HepG2 (cell line): ENCODE measurements around the gene MME. TPM values are rescaled to one million over a fixed set of nuclear protein-coding genes. Genes with fewer than 3 reads are reported as not detected.

ENCODE experiments used
- ATAC-seq: fragments of 200-7000 bp; cut with Tn5 transposase; 3 replicates; pipeline ENCODE4 v1.9.1; 2020; ENCODE audit warnings: mild to moderate bottlenecking, moderate library complexity
- BruUV-seq: library from RNA; stranded (reverse); fragments of 400-500 nt; replicated peaks from 2 replicates; lab custom pipeline; 2021; lab: Mats Ljungman, UMichigan
- CTCF ChIA-PET: fragments of 300-600 bp; formaldehyde crosslinking; extraction: SDS; loops from one replicate; lab custom pipeline; 2021; ENCODE audit warnings: low total read pairs, inconsistent platforms, low intra/inter-chr PET ratio; lab: Yijun Ruan, JAX
- POLR2A ChIA-PET: fragments of 350-600 bp; sonication (Branson Sonifier 250); formaldehyde crosslinking; loops from one replicate; lab custom pipeline; 2020; ENCODE audit warnings: antibody characterized with exemption, inconsistent platforms; lab: Yijun Ruan, JAX
- DNase-seq: peaks from one replicate; pipeline ENCODE4 v3.0.0-alpha.2; 2015; ENCODE audit warnings: low spot score
- FAIRE-seq: peaks from 3 replicates; lab custom pipeline; 2011; peaks lifted over from hg19 to GRCh38; lab: Jason Lieb, UNC
- H2AFZ ChIP-seq: one replicate; pipeline ENCODE4 v1.6.1; 2011; ENCODE audit warnings: low read length, inconsistent platforms
- H3K27ac ChIP-seq: fragments of 300-600 bp; 3 replicates; pipeline ENCODE4 v1.8.0; 2011; ENCODE audit warnings: mixed run types, mild to moderate bottlenecking, mixed read lengths, low read length, inconsistent platforms; ENCODE audit not compliant: insufficient read depth; ENCODE audit errors: extremely low read length
- H3K27me3 ChIP-seq, 2 experiments: fragments of 200-600 bp in 1 of 2; 2 replicates in 1 of 2; 3 replicates in 1 of 2; pipeline versions ENCODE4 v1.6.0 to v1.8.0; 2011; ENCODE audit warnings: low read length in 2 of 2, mild to moderate bottlenecking in 2 of 2, moderate library complexity in 2 of 2, inconsistent platforms in 1 of 2; ENCODE audit not compliant: insufficient read depth in 2 of 2, control insufficient read depth in 1 of 2
- H3K36me3 ChIP-seq, 2 experiments: fragments of 200-600 bp in 1 of 2; replicated peaks in 1 of 2; 2 replicates in 1 of 2; 3 replicates in 1 of 2; pipeline versions ENCODE4 v1.5.1 to v1.8.0; 2011; ENCODE audit warnings: low read length in 2 of 2, inconsistent platforms in 1 of 2; ENCODE audit not compliant: insufficient read depth in 2 of 2, control insufficient read depth in 1 of 2
- H3K4me1 ChIP-seq: 2 replicates; pipeline ENCODE4 v1.5.1; 2012; ENCODE audit warnings: low read length, inconsistent platforms; ENCODE audit not compliant: insufficient read depth
- H3K4me2 ChIP-seq: 2 replicates; pipeline ENCODE4 v1.6.0; 2011; ENCODE audit warnings: low read depth, low read length, inconsistent platforms
- H3K4me3 ChIP-seq, 3 experiments: fragments of 200-600 bp in 1 of 3; sonication (generic), shearing (Covaris generic) in 1 of 3; replicated peaks in 1 of 3; 2 replicates each; pipeline ENCODE4 v1.5.1; 2011 to 2016; ENCODE audit warnings: low read length in 3 of 3, inconsistent platforms in 2 of 3, low read depth in 2 of 3, mild to moderate bottlenecking in 2 of 3, control low read depth in 1 of 3, mixed read lengths in 1 of 3; ENCODE audit not compliant: insufficient read depth in 1 of 3
- H3K79me2 ChIP-seq: one replicate; pipeline ENCODE4 v1.6.1; 2011; ENCODE audit warnings: low read length, inconsistent platforms; ENCODE audit not compliant: insufficient read depth
- H3K9ac ChIP-seq: 2 replicates; pipeline ENCODE4 v1.6.0; 2011; ENCODE audit warnings: mild to moderate bottlenecking, low read depth, low read length, inconsistent platforms; ENCODE audit not compliant: insufficient read depth
- H3K9me3 ChIP-seq: 2 replicates; pipeline ENCODE4 v1.5.1; 2012; ENCODE audit warnings: mild to moderate bottlenecking, low read length
- H4K20me1 ChIP-seq: 2 replicates; pipeline ENCODE4 v1.6.0; 2011; ENCODE audit warnings: inconsistent platforms, mild to moderate bottlenecking, low read length, moderate library complexity; ENCODE audit not compliant: insufficient read depth
- CEBPB ChIP-seq: IDR thresholded peaks from 2 replicates; pipeline ENCODE4 v1.6.1; 2011; ENCODE audit warnings: low read depth, low read length, improper control_type of control experiment, borderline replicate concordance
- HOXA7 ChIP-seq: sonication (generic); formaldehyde crosslinking; IDR thresholded peaks from 2 replicates; pipeline ENCODE4 v1.8.1; 2022; ENCODE audit warnings: mild to moderate bottlenecking, missing genetic modification reagents, moderate library complexity
- KLF6 ChIP-seq: IDR thresholded peaks from 2 replicates; pipeline ENCODE4 v1.8.0; 2016; ENCODE audit warnings: missing biosample characterization, missing genetic modification reagents
- MZF1 ChIP-seq: sonication (generic); formaldehyde crosslinking; IDR thresholded peaks from 2 replicates; pipeline ENCODE4 v1.8.1; 2023; ENCODE audit warnings: mild to moderate bottlenecking, missing genetic modification reagents, borderline replicate concordance
- NFE2 ChIP-seq: sonication (generic); formaldehyde crosslinking; IDR thresholded peaks from 2 replicates; pipeline ENCODE4 v1.4.0; 2020; ENCODE audit warnings: missing genetic modification reagents
- PHF20 ChIP-seq: sonication (generic); formaldehyde crosslinking; IDR thresholded peaks from 2 replicates; pipeline ENCODE4 v1.5.0; 2020; ENCODE audit warnings: mild to moderate bottlenecking, missing genetic modification reagents
- PTBP1 ChIP-seq: fragments of 200-400 bp; formaldehyde crosslinking; IDR thresholded peaks from 2 replicates; pipeline ENCODE4 v1.6.1; 2018; ENCODE audit warnings: low read length, low read depth; ENCODE audit not compliant: poor library complexity, severe bottlenecking
- ZFP41 ChIP-seq: sonication (generic); formaldehyde crosslinking; IDR thresholded peaks from 2 replicates; pipeline ENCODE4 v1.4.0; 2020; ENCODE audit warnings: mild to moderate bottlenecking, missing genetic modification reagents, borderline replicate concordance
- ZFP82 ChIP-seq: sonication (generic); formaldehyde crosslinking; IDR thresholded peaks from 2 replicates; pipeline ENCODE4 v1.5.1; 2020; ENCODE audit warnings: mild to moderate bottlenecking, missing genetic modification reagents, borderline replicate concordance
- ZNF441 ChIP-seq: sonication (generic); formaldehyde crosslinking; IDR thresholded peaks from 2 replicates; pipeline ENCODE4 v1.7.0; 2021; ENCODE audit warnings: missing genetic modification reagents, borderline replicate concordance
- ZNF772 ChIP-seq: sonication (generic); formaldehyde crosslinking; IDR thresholded peaks from 2 replicates; pipeline ENCODE4 v1.5.0; 2020; ENCODE audit warnings: mild to moderate bottlenecking, missing genetic modification reagents
- ZNF841 ChIP-seq: sonication (generic); formaldehyde crosslinking; IDR thresholded peaks from 2 replicates; pipeline ENCODE4 v1.8.1; 2023; ENCODE audit warnings: missing genetic modification reagents, borderline replicate concordance
- ZSCAN21 ChIP-seq: sonication (generic); formaldehyde crosslinking; IDR thresholded peaks from 2 replicates; pipeline ENCODE4 v1.8.0; 2022; ENCODE audit warnings: mild to moderate bottlenecking, missing genetic modification reagents, moderate library complexity, borderline replicate concordance
- WGBS: methylation state at CpG from one replicate; pipeline ENCODE4 v1.1.6; 2017; ENCODE audit warnings: low lambda C conversion rate; 5-methylcytosine and 5-hydroxymethylcytosine counted together
- in situ Hi-C: cut with HindIII; loops from 2 replicates; pipeline ENCODE4 v1.10.0; 2017; ENCODE audit warnings: low pct_unique_long_range_greater_than_20kb; ENCODE audit not compliant: extremely low pct_ligation_motif_present
- intact Hi-C: fragments of 100-400 bp; cut with micrococcal nuclease; formaldehyde crosslinking; loops from one replicate; pipeline ENCODE4 v1.10.0; 2022; ENCODE audit not compliant: unreplicated experiment
- polyA plus RNA-seq, 8 experiments: library from polyadenylated mRNA; depleted of rRNA in 3 of 8; stranded (reverse) in 7 of 8; unstranded in 1 of 8; fragments of >200 nt; fragmentation: Illumina TruSeq in 4 of 8; extraction: Trizol in 4 of 8; gene quantifications; 2 replicates each; pipeline versions ENCODE4 v1.2.1 to v1.2.3, GENCODE V29; 2011 to 2016; ENCODE audit warnings: low read depth in 4 of 8, missing spikeins in 1 of 8, mixed read lengths in 1 of 8; ENCODE audit not compliant: insufficient read depth in 1 of 8
- total RNA-seq, 5 experiments: library from RNA; depleted of rRNA; stranded (reverse); fragments of >200 nt; fragmentation: Illumina TruSeq; extraction: Trizol; gene quantifications; 2 replicates each; pipeline ENCODE4 v1.2.3, GENCODE V29; 2016; ENCODE audit warnings: low read depth in 1 of 5
- TF ChIP-seq, protein P1 (sequence below): sonication (generic); formaldehyde crosslinking; IDR thresholded peaks from 2 replicates; pipeline ENCODE4 v1.8.0; 2022; ENCODE audit warnings: mild to moderate bottlenecking, missing genetic modification reagents, borderline replicate concordance
- TF ChIP-seq, protein P2 (sequence below): sonication (generic); formaldehyde crosslinking; conservative IDR thresholded peaks from 2 replicates; pipeline ENCODE4 v1.8.0; 2022; ENCODE audit warnings: low read depth, missing genetic modification reagents
- TF ChIP-seq, protein P3 (sequence below): sonication (generic); formaldehyde crosslinking; IDR thresholded peaks from 2 replicates; pipeline ENCODE4 v1.4.0; 2020; ENCODE audit warnings: mild to moderate bottlenecking, missing genetic modification reagents, borderline replicate concordance
- TF ChIP-seq, protein P4 (sequence below): sonication (generic); formaldehyde crosslinking; IDR thresholded peaks from 2 replicates; pipeline ENCODE4 v1.4.0; 2020; ENCODE audit warnings: missing genetic modification reagents; ENCODE audit errors: not compliant biosample characterization

MME gene
- total and polyA plus RNA-seq, 2 of the 13 experiments (the other 11 are each of a cell fraction or from before 2014, with no cell fraction given): not detected

DNA sequence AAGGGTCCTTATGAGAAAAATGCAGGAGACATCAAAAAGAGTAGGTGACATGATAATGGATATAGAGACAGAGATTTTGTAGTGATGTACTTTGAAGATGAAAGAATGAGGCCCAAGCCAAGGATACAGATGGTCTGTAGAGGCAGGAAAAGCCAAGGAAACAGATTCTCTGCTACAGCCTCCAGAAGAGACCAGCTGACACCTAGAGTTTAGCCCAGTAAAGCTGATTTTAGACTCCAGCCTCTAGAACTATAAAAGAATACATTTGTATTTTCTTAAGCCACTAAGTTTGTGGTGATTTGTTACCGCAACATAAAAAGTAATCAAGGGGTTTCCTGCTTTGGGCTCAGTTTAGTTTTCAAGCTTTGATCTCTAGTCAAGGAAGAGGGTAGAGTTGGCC is 148.6 kb downstream of the MME start:
- no peak for ATAC-seq
- POLR2A ChIA-PET: no interaction called here
- TF ChIP-seq HOXA7 (no peak), NFE2 (CRISPR knock-in tag) (no peak), ZNF441 (CRISPR knock-in tag) (no peak), ZSCAN21 (no peak), PTBP1 (no peak), CEBPB (no peak), ZFP41 (CRISPR knock-in tag) (no peak), ZNF772 (no peak), KLF6 (no peak), MZF1 (CRISPR knock-in tag) (no peak), ZFP82 (CRISPR knock-in tag) (no peak), ZNF841 (CRISPR knock-in tag) (no peak), PHF20 (CRISPR knock-in tag) (no peak)
- TF ChIP-seq, protein P1, sequence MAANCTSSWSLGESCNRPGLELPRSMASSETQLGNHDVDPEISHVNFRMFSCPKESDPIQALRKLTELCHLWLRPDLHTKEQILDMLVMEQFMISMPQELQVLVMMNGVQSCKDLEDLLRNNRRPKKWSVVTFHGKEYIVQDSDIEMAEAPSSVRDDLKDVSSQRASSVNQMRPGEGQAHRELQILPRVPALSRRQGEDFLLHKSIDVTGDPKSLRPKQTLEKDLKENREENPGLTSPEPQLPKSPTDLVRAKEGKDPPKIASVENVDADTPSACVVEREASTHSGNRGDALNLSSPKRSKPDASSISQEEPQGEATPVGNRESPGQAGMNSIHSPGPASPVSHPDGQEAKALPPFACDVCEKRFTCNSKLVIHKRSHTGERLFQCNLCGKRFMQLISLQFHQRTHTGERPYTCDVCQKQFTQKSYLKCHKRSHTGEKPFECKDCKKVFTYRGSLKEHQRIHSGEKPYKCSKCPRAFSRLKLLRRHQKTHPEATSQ: no peak
- TF ChIP-seq, protein P2, sequence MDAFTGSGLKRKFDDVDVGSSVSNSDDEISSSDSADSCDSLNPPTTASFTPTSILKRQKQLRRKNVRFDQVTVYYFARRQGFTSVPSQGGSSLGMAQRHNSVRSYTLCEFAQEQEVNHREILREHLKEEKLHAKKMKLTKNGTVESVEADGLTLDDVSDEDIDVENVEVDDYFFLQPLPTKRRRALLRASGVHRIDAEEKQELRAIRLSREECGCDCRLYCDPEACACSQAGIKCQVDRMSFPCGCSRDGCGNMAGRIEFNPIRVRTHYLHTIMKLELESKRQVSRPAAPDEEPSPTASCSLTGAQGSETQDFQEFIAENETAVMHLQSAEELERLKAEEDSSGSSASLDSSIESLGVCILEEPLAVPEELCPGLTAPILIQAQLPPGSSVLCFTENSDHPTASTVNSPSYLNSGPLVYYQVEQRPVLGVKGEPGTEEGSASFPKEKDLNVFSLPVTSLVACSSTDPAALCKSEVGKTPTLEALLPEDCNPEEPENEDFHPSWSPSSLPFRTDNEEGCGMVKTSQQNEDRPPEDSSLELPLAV: no peak
- TF ChIP-seq, protein P3, sequence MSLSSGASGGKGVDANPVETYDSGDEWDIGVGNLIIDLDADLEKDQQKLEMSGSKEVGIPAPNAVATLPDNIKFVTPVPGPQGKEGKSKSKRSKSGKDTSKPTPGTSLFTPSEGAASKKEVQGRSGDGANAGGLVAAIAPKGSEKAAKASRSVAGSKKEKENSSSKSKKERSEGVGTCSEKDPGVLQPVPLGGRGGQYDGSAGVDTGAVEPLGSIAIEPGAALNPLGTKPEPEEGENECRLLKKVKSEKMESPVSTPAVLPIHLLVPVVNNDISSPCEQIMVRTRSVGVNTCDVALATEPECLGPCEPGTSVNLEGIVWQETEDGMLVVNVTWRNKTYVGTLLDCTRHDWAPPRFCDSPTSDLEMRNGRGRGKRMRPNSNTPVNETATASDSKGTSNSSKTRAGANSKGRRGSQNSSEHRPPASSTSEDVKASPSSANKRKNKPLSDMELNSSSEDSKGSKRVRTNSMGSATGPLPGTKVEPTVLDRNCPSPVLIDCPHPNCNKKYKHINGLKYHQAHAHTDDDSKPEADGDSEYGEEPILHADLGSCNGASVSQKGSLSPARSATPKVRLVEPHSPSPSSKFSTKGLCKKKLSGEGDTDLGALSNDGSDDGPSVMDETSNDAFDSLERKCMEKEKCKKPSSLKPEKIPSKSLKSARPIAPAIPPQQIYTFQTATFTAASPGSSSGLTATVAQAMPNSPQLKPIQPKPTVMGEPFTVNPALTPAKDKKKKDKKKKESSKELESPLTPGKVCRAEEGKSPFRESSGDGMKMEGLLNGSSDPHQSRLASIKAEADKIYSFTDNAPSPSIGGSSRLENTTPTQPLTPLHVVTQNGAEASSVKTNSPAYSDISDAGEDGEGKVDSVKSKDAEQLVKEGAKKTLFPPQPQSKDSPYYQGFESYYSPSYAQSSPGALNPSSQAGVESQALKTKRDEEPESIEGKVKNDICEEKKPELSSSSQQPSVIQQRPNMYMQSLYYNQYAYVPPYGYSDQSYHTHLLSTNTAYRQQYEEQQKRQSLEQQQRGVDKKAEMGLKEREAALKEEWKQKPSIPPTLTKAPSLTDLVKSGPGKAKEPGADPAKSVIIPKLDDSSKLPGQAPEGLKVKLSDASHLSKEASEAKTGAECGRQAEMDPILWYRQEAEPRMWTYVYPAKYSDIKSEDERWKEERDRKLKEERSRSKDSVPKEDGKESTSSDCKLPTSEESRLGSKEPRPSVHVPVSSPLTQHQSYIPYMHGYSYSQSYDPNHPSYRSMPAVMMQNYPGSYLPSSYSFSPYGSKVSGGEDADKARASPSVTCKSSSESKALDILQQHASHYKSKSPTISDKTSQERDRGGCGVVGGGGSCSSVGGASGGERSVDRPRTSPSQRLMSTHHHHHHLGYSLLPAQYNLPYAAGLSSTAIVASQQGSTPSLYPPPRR (CRISPR knock-in tag): no peak
- TF ChIP-seq, protein P4, sequence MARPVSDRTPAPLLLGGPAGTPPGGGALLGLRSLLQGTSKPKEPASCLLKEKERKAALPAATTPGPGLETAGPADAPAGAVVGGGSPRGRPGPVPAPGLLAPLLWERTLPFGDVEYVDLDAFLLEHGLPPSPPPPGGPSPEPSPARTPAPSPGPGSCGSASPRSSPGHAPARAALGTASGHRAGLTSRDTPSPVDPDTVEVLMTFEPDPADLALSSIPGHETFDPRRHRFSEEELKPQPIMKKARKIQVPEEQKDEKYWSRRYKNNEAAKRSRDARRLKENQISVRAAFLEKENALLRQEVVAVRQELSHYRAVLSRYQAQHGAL: no peak

More for the DNA sequence above, 148.6 kb downstream of the MME start:
- H3K27me3 ChIP-seq: no peaks in the 10 kb centered on the region
- CTCF ChIA-PET: no interaction called here
- H2AFZ ChIP-seq: no peak overlapping the region
- H3K9ac ChIP-seq: no peak overlapping the region
- H3K4me1 ChIP-seq: no peaks in the 10 kb centered on the region
- intact Hi-C loops (no loop called here), in situ Hi-C loops (no loop called here)
- 88% methylated on average over 1 of the region's 1 CpG for WGBS
- H4K20me1 ChIP-seq: no peaks in the 10 kb centered on the region
- no peak overlapping the region for H3K4me2 ChIP-seq
- no peak overlapping the region for H3K27ac ChIP-seq
- BruUV-seq: no TSS peak
- H3K9me3 ChIP-seq: no peaks in the 10 kb centered on the region
- no peaks in the 10 kb centered on the region for H3K79me2 ChIP-seq
- FAIRE-seq (no peak), DNase-seq (no peak)
- H3K4me3 ChIP-seq: no peak overlapping the region
- H3K36me3 ChIP-seq: no peaks in the 10 kb centered on the region
